Smooth muscle cell of bladder (primary cell): ENCODE results near the gene GRAMD2A. TPM values are rescaled to one million over a fixed set of nuclear protein-coding genes. Genes with fewer than 3 reads are reported as not detected.

Experiments used
- total RNA-seq: library from RNA; depleted of rRNA; stranded (reverse); fragments of >200 nt; gene quantifications from 2 replicates; pipeline ENCODE4 v1.2.3, GENCODE V29; 2014

Gene GRAMD2A
- 0.14 and 0.55 TPM in 2 replicates for total RNA-seq

DNA sequence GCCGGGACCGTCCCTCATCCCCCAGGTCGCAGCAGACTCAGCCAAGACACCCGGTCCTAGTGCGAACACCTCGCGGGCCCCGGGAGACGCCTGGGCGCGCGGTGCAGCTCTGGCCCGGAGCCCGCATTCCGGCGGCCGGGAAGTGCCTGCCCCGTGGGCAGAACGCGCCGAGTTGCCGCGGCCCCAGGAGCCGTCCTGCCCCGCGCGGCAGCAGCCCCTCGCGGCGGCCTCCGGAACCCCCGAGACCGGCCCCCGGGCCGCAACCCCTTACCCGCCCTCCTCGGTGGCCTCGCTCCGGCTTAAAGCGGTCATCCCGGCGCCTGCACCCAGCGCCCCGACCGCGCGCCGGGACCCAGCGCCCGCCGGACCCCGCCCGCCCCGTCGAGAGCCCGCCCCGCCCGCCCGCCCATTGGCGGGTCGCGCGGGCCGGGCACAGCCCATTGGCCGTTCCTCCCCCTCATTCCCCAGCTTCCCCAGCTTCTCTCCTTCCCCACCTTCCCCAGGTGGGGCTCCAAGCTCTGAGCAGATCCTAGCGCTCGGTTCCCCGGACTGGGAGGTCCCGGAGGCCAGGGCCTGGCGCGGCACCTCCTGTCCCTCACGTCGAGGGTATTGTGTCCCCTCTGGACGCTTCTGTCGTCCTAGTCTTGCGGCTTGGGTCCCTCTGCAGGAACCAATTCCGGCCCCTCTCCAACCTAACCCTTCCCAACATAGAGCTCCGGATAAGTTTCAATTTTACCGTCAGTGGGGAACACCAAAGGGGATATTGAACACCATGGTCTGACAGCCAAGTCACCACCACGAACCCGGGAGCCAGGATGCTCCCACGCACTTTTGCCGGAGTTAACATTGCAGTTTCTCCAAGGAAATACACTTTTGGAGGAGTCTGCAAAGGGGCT lies at the start of gene GRAMD2A:
GRAMD2A (minus strand) TSS at position 328 of the 896 bp plus-strand sequence.

DNA sequence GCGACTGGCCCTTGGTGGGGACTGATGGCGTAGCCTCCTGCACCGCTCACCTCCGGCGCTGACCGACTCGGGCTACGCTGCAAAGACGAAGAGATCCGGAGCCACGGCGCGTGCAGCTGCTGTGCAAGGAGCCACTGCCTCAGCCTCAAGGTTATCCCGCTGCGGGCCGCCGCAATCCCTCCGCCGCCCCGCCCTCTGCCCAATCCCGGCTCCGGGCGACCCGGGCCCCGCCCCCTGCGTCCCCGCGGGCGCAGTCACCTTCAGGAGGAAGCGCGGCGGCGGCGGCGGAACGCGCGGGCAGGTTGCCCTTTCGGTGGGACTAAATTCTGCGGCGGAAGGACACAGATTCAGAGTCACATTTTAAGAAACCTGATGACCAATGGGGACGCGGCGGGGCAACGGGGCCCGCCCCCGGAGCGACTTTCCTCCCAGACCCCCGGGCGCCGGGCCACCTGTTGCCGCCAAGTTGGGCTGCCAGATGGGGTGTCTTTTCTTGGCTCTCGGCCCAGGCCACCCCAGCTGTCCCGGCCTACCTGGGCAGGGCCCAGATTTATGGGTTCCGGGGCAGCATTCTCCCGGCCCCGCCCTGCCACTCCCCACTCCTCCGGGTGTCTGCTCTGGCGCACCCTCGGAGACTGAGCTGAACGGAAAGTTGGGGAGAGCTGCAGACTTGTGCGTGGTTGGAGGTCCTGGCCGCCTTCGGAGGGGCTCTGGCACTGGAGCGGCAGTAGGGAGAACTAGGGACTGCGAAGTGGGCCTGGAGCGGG lies 33.7 kb upstream of the GRAMD2A start, which contains the start of gene PKM:
PKM (minus strand) TSS at position 125 of the 767 bp plus-strand sequence. CDS start 12,093 bp downstream, outside the sequence.

DNA sequence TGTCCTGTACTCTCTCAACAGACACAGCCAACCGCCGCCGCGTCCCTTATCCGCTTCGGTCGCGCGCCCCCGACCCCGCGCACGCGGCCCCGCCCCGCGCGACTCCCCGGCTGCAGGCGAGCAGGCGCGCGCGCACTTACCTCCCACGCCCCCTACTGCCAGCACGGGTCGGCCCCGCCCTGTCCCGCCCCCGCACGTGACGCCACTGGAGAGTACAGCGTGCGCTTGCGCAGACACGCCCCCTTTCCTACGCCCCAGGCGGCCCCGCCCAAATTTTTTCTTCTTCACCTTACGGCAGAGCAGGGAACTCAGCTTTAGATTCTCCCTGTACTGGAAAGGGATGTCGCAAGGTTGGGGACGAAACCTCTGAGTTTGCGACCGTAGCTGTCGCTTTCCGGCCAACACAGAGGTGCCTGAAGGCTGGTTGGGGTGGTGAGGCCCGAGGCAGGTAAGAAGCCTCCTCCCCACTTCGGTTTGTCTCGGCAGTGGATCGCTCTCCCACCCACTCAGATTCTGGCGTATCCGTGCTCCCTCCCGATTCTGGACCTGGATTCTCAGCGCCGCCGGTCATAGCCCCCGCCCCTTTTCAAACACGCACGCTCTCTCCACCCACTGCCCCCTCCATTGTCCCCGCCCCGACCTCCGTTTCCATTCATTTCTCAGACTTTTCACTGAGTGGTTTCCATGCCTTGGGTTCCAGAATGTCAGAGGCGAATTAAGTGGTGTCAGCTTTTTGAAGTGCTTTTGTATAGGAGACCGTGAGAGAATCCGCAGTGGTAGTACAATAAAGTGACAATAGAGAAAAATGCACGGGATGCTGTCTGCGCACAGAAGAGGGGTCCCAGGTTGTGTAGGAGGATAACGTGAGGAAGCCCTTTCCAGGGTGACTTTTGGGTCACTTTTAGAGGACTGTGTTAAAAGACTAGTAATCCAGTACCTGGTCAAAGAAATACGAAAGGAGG lies 79.3 kb downstream of the GRAMD2A start, which contains the start of the genes MYO9A and SENP8:
MYO9A (minus strand) TSS at position 134 of the 962 bp plus-strand sequence. CDS start 71,587 bp downstream, outside the sequence.
SENP8 (plus strand) TSS at position 387 of the 962 bp plus-strand sequence. CDS start 21,221 bp downstream, outside the sequence.

Other genes with a start within 250 kb of the GRAMD2A start
- gene MYO9A, start 79.6 kb downstream of the GRAMD2A start, total RNA-seq: 29.5 and 31.0 TPM in 2 replicates
- gene SENP8, start 79.4 kb downstream of the GRAMD2A start, total RNA-seq: 1.8 and 2.6 TPM in 2 replicates
- gene PKM, start 33.4 kb upstream of the GRAMD2A start, total RNA-seq: 1,541 and 1,569 TPM in 2 replicates
- 10.2 and 13.5 TPM in 2 replicates for gene PARP6, start 74.8 kb upstream of the GRAMD2A start, total RNA-seq
- gene CELF6, start 122.4 kb upstream of the GRAMD2A start, total RNA-seq: under 0.01 and 0.18 TPM in 2 replicates
- gene HEXA, start 178.2 kb upstream of the GRAMD2A start, total RNA-seq: 58.6 and 64.3 TPM in 2 replicates
- gene TMEM202, start 200.5 kb upstream of the GRAMD2A start, total RNA-seq: not detected in 2 replicates